Occipital lobe (tissue), 2 donors: Measurements from ENCODE around the gene LRIF1. TPM values are rescaled to one million over a fixed set of nuclear protein-coding genes. Genes with fewer than 3 reads are reported as not detected.
"Not testable (repeated sequence)": the region's sequence is repeated elsewhere in the genome, so short reads cannot be mapped to it uniquely, and the experiment has no call there.

Source experiments
- DNase-seq: peaks from one replicate; lab custom pipeline; 2025; lab: John Stamatoyannopoulos, UW
- total RNA-seq: library from RNA; depleted of rRNA; stranded (reverse); fragments of >200 nt; gene quantifications from one replicate; pipeline ENCODE4 v1.2.3, GENCODE V29; 2014

The LRIF1 gene
- total RNA-seq, 1 donor from 2014 or later, result 21.1 TPM

- no peak for DNase-seq
These were observed 12.6 kb downstream of the LRIF1 start for GRCh38 chr1:110951161-110951560.

- no peak for DNase-seq
These were observed 15.5 kb downstream of the LRIF1 start for GRCh38 chr1:110948038-110948810.

- DNase-seq, result no peak
These were observed 18.1 kb downstream of the LRIF1 start for GRCh38 chr1:110945626-110946025.

- no peak for DNase-seq
These were observed 18.9 kb downstream of the LRIF1 start for GRCh38 chr1:110944806-110945205.

- DNase-seq, result no peak
These were observed 27.2 kb downstream of the LRIF1 start for GRCh38 chr1:110936567-110936966.

- not testable (repeated sequence) for DNase-seq
These were observed 32.6 kb downstream of the LRIF1 start for GRCh38 chr1:110931097-110931496.

- DNase-seq, result no peak
These were observed 34.8 kb downstream of the LRIF1 start for GRCh38 chr1:110928904-110929303.

- DNase-seq, result no peak
These were observed 35.5 kb downstream of the LRIF1 start for GRCh38 chr1:110928191-110928590.

GRCh38 chr1:110927484-110928075 lies 36.1 kb downstream of the LRIF1 start:
- no peak for DNase-seq

GRCh38 chr1:110921953-110922352 lies 41.8 kb downstream of the LRIF1 start:
- DNase-seq, result no peak

- no peak for DNase-seq
These were observed 45.7 kb downstream of the LRIF1 start for GRCh38 chr1:110918016-110918415.

GRCh38 chr1:110916669-110917306 lies 46.9 kb downstream of the LRIF1 start:
- DNase-seq, result no peak

GRCh38 chr1:110916274-110916668 lies 47.5 kb downstream of the LRIF1 start:
- no peak for DNase-seq

- DNase-seq, result no peak
These were observed 47.9 kb downstream of the LRIF1 start for GRCh38 chr1:110915804-110916203.

GRCh38 chr1:110914676-110915075 lies 49.0 kb downstream of the LRIF1 start:
- no peak for DNase-seq

- DNase-seq, result no peak
These were observed 50.9 kb downstream of the LRIF1 start for GRCh38 chr1:110912784-110913183.

GRCh38 chr1:110903853-110904500 lies 59.7 kb downstream of the LRIF1 start:
- DNase-seq, result no peak

GRCh38 chr1:110902820-110903463 lies 60.8 kb downstream of the LRIF1 start:
- DNase-seq, result no peak

- DNase-seq, result no peak
These were observed 64.3 kb downstream of the LRIF1 start for GRCh38 chr1:110899458-110899843.

GRCh38 chr1:110898734-110899457 lies 64.8 kb downstream of the LRIF1 start:
- DNase-seq, result no peak

GRCh38 chr1:110897681-110898080 lies 66.0 kb downstream of the LRIF1 start:
- no peak for DNase-seq
